ENCODE data around the gene ZSCAN21.
A peak's percentile ranks its signal among the peaks of the same experiment; 100 is the strongest.

The ZSCAN21 gene

GRCh38 chr7:100101016-100101862 is 51.7 kb downstream of the ZSCAN21 start, which contains the start of the genes AP4M1 and MCM7:
AP4M1 (plus strand) TSS chr7:100101643; CDS start chr7:100101715, 72 bp downstream.
MCM7 (minus strand) TSS chr7:100101397; CDS start chr7:100101294, 103 bp downstream.
- peak; percentile 98 for DNase-seq

- no peak for DNase-seq
These were observed 53.6 kb downstream of the ZSCAN21 start for GRCh38 chr7:100102950-100103840.

- DNase-seq = no peak
These were observed 56.0 kb downstream of the ZSCAN21 start for GRCh38 chr7:100105534-100105933.

GRCh38 chr7:100106633-100107032 is 57.1 kb downstream of the ZSCAN21 start:
- DNase-seq = no peak

GRCh38 chr7:100107125-100107737 is 57.7 kb downstream of the ZSCAN21 start:
- no peak for DNase-seq

GRCh38 chr7:100107890-100108289 is 58.3 kb downstream of the ZSCAN21 start:
- no peak for DNase-seq

GRCh38 chr7:100109521-100110163 is 60.1 kb downstream of the ZSCAN21 start:
- no peak for DNase-seq

GRCh38 chr7:100111156-100111555 is 61.6 kb downstream of the ZSCAN21 start:
- DNase-seq = no peak

- no peak for DNase-seq
These were observed 62.3 kb downstream of the ZSCAN21 start for GRCh38 chr7:100111914-100112313.

Measured in stimulated activated CD4-positive, alpha-beta T cell treated with anti-CD3 and anti-CD28 coated beads, Interleukin-4, amount 100 ng/mL, for 24 hours (primary cell).